AG04450 (cell line): ENCODE results near the gene PCYT2. TPM values are rescaled to one million over a fixed set of nuclear protein-coding genes. Genes with fewer than 3 reads are reported as not detected.

Source experiments
- CTCF ChIA-PET: fragments of 300-600, 350-600 bp; formaldehyde crosslinking; extraction: SDS; loops from one replicate; lab custom pipeline; 2022; ENCODE audit warnings: antibody characterized with exemption, inconsistent platforms; lab: Charles Lee
- POLR2A ChIA-PET: fragments of 350-600 bp; formaldehyde crosslinking; extraction: SDS; loops from one replicate; lab custom pipeline; 2021; ENCODE audit warnings: antibody characterized with exemption, inconsistent platforms; lab: Yijun Ruan, JAX
- DNase-seq: peaks from one replicate; pipeline ENCODE4 v3.0.0-alpha.2; 2011; ENCODE audit warnings: low read depth, low spot score
- H3K27ac ChIP-seq: one replicate; pipeline ENCODE4 v1.5.1; 2012; ENCODE audit warnings: low read depth, low read length, control low read depth
- H3K27me3 ChIP-seq: one replicate; pipeline ENCODE4 v1.6.0; 2012; ENCODE audit warnings: low read length; ENCODE audit not compliant: control insufficient read depth, insufficient read depth
- H3K4me3 ChIP-seq: 2 replicates; pipeline ENCODE4 v1.5.1; 2011; ENCODE audit warnings: mild to moderate bottlenecking, low read depth, low read length, control low read depth
- H3K9me3 ChIP-seq: 2 replicates; pipeline ENCODE4 v1.5.1; 2012; ENCODE audit warnings: low read length; ENCODE audit not compliant: control insufficient read depth, insufficient read depth
- polyA plus RNA-seq: library from polyadenylated mRNA; depleted of rRNA; stranded (reverse); fragments of >200 nt; gene quantifications from 2 replicates; pipeline ENCODE4 v1.2.3, GENCODE V29; 2011
- TF ChIP-seq, protein P1 (sequence below): IDR thresholded peaks from 2 replicates; pipeline ENCODE4 v1.5.1; 2011; ENCODE audit warnings: low read depth, low read length, control low read depth, inconsistent platforms

PCYT2 gene
- polyA plus RNA-seq, 1 experiment: 25.2 TPM

GRCh38 chr17:81926451-81927151, 15.4 kb upstream of the PCYT2 start:
- ChIA-PET CTCF (interaction anchor here (0.9 kb wide), 1 partner anchor 33 kb away, joined by 3 read pairs; no protein-coding TSS in a partner anchor), POLR2A (interaction anchor here (0.6 to 2.7 kb wide), 11 partner anchors 10 to 258 kb away, joined by 3 to 9 read pairs (median 3); partner anchors contain the start of genes DCXR, MCRIP1 and P4HB)
- TF ChIP-seq, protein P1, sequence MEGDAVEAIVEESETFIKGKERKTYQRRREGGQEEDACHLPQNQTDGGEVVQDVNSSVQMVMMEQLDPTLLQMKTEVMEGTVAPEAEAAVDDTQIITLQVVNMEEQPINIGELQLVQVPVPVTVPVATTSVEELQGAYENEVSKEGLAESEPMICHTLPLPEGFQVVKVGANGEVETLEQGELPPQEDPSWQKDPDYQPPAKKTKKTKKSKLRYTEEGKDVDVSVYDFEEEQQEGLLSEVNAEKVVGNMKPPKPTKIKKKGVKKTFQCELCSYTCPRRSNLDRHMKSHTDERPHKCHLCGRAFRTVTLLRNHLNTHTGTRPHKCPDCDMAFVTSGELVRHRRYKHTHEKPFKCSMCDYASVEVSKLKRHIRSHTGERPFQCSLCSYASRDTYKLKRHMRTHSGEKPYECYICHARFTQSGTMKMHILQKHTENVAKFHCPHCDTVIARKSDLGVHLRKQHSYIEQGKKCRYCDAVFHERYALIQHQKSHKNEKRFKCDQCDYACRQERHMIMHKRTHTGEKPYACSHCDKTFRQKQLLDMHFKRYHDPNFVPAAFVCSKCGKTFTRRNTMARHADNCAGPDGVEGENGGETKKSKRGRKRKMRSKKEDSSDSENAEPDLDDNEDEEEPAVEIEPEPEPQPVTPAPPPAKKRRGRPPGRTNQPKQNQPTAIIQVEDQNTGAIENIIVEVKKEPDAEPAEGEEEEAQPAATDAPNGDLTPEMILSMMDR: no peak
- Histone ChIP-seq H3K27me3 (no peaks in the 10 kb centered on the region), H3K27ac (peak overlapping the region; percentile 97), H3K9me3 (no peaks in the 10 kb centered on the region; the same call in 1 of the 2 replicates), H3K4me3 (peak overlapping the region; percentile 77)
- peak; percentile 50 for DNase-seq

DNA sequence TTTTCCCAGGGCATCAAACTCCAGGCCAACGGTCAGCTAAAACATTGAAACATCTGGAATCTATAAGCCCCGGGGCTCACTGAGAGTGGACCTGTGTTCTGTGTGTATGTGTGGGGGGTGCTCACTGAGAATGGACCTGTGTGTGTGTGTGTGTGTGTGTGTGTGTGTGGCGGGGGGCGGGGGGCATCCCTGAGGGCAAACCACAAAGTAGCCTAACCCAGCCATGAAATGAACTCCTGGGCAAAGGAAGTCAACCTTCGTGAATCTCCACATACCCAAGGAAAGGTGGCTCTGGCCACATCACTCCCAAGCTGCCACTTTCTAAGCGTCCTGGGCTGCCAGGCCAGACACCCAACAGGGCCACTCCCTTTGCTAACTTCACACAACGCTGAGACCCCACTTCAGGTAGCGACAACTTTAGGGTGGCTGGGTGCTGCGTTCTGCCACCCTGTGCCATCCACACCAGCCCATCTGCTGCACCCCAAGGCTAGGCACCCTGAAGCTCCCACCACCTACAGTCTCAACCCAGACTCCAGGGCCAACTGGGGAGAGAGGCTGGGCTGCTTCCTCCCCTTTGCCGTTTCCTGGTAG, 14.8 kb upstream of the PCYT2 start:
- DNase-seq: no peak
- POLR2A ChIA-PET: interaction anchor here (0.6 to 2.7 kb wide), 11 partner anchors 9 to 1153 kb away, joined by 3 to 9 read pairs (median 4); partner anchors contain the start of genes DCXR, MCRIP1, METRNL and P4HB
- CTCF ChIA-PET: interaction anchor here (0.6 to 0.9 kb wide), 2 partner anchors 33 to 104 kb away, joined by 3 to 6 read pairs; no protein-coding TSS in a partner anchor
- no peaks in the 10 kb centered on the region for H3K27me3 ChIP-seq
- no peaks in the 10 kb centered on the region; the same call in 1 of the 2 replicates for H3K9me3 ChIP-seq
- H3K4me3 ChIP-seq: peak overlapping the region; percentile 77
- H3K27ac ChIP-seq: peak overlapping the region; percentile 97
- TF ChIP-seq, protein P1: no peak

DNA sequence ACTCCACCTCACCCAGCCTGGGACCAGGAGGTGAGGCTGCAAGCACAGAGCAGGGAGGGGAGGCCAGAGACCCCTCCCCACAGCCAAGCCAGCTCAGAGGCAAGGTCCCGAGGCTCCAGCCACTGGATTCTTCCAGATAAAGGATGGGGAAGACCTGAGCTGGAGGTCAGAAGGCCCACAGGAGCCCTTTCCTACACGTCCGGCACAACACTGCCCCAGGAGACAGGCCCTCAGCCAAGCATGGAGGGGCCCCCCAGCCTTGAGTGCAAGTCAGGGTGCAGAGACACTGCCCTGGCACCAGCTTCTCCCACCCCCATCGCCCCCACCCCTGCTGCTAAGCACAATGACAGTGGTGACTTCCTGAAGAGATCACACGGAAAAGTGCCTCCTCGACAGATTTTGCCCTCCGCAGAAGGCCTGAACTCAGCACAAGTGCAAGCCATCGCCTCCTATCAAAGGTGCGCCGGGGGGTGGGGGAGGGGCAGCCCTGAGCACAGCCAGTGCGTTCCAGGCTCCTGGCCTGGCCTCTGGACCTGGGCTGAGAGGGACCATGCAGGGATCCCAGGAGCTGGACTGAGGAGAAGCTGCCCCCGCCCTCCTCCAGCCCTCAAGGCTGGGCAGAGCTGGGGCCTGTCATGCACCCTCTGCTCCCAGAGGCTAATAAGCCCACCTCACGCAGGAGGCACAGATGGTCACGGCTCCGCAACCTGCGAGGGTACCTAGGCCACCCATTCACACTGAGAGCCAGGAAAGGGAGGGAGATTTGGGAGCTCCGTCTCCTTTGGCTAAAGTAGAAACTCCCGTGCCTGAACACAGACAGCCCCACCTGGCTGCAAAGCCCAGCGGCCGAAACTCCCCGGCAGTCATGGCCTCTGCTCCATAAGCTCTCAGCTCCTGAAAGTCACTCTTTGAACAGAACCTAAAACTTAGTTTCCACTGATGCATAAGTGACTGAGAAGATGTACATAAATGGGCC, 13.6 kb upstream of the PCYT2 start:
- no peaks in the 10 kb centered on the region; the same call in 1 of the 2 replicates for H3K9me3 ChIP-seq
- H3K27me3 ChIP-seq: no peaks in the 10 kb centered on the region
- H3K4me3 ChIP-seq: no peak overlapping the region
- POLR2A ChIA-PET: interaction anchor here (0.6 to 1.8 kb wide), 4 partner anchors 9 to 1154 kb away, joined by 4 to 10 read pairs (median 7); partner anchors contain the start of gene METRNL
- peak overlapping the region; percentile 90 for H3K27ac ChIP-seq
- no peak for DNase-seq
- CTCF ChIA-PET: no interaction called here
- TF ChIP-seq, protein P1: no peak

DNA sequence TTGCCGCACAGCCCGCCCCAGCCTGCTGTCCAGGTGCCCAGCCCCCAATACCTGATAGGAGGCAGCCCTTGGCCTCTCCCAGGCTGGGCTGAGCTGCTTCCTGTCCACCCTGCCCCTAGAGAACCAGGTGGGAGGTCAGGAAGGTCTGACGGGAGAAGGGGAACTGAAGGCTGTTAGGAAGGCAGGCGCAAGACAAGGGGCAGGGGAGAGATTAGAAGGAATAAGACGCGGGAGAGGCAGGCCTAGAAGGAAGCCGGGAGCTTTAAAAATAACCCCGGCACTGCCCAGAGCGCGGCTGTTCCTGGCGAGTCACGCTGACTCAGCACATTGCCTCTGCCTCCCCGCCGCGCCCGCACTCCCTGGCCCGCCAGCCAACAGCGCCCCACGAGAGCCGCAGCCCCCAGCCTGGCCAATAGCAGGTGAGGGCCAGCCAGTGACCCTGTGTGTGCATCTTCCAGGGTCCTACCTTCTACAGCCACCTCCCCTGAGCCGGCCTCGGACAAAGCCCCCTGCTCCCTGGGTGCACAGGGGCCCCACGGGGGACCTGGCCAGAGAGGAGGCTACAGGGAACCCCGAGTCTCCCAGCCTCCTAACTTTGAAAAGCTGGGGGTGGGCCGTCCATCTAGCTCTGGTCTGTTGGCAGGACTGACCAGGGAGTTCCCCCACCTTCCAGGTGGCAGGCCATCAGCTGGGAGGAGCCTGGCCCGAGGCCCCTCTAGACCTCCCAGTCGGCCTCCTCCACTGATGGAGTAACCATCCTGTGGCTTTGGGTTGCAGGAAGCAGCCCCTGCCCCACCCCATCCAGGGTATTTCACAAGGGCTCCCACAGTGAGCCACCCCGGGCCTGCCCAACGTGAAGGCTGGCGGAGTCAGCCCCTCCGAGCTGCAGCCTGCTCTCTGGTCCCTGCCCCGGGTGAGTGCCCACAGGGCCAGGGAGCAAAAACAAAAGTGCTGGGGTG, 12.4 kb upstream of the PCYT2 start:
- ChIA-PET POLR2A (interaction anchor here (0.6 to 1.8 kb wide), 5 partner anchors 10 to 221 kb away, joined by 3 to 10 read pairs (median 4); partner anchors contain the start of genes CENPX, LRRC45 and MRPL12), CTCF (interaction anchor here (0.6 to 1.8 kb wide), 2 partner anchors 14 to 54 kb away, joined by 3 to 4 read pairs; no protein-coding TSS in a partner anchor)
- Histone ChIP-seq H3K9me3 (no peaks in the 10 kb centered on the region; the same call in 1 of the 2 replicates), H3K4me3 (peak overlapping the region; percentile 58), H3K27me3 (no peaks in the 10 kb centered on the region), H3K27ac (peak overlapping the region; percentile 90)
- TF ChIP-seq, protein P1: no peak
- DNase-seq: peak; percentile 46
